A549 treated with Hydrocortisone at 1 μM for 4 hours (cell line): Measurements from ENCODE around the gene NKX1-2. TPM values are rescaled to one million over a fixed set of nuclear protein-coding genes. Genes with fewer than 3 reads are reported as not detected.

ENCODE experiments used
- total RNA-seq: library from RNA; stranded (reverse); fragments of 200-300 nt; extraction: Qiagen RNA extraction; gene quantifications from 5 replicates; pipeline ENCODE4 v1.2.3, GENCODE V29; 2022

NKX1-2 gene
- 0.03 TPM in 4 of 5 replicates, not detected in the other for total RNA-seq

GRCh38 chr10:124450012-124450782 lies at the start of gene NKX1-2:
Gene NKX1-2 (minus strand): TSS chr10:124450035. CDS start chr10:124449943, 92 bp downstream.

GRCh38 chr10:124461642-124462347 lies 12.0 kb upstream of the NKX1-2 start, which contains the start of gene LHPP:
Gene LHPP (plus strand): TSS chr10:124461823. CDS start chr10:124461863, 40 bp downstream.

GRCh38 chr10:124418726-124419501 lies 30.9 kb downstream of the NKX1-2 start, which contains the start of gene OAT:
Gene OAT (minus strand): TSS chr10:124418923. CDS start chr10:124412171, 6,752 bp downstream.

Other genes with a start within 250 kb of the NKX1-2 start
- gene OAT, start 31.1 kb downstream of the NKX1-2 start, total RNA-seq: 63.6 to 105 TPM (median 73.9 TPM) in 5 replicates
- gene LHPP, start 11.8 kb upstream of the NKX1-2 start, total RNA-seq: 11.6 to 12.8 TPM (median 12.0 TPM) in 5 replicates